Hematopoietic multipotent progenitor cell treated with erythropoietin and hydrocortisone succinate and interleukin-3 and kit ligand, for 15 days (in vitro differentiated cells): Measurements from ENCODE around the gene ABCB11.
A peak's percentile ranks its signal among the peaks of the same experiment; 100 is the strongest.

Experiments
- DNase-seq: peaks from one replicate; pipeline ENCODE4 v3.0.0-alpha.2; 2015; ENCODE audit warnings: low spot score

ABCB11 gene

GRCh38 chr2:169007356-169007755, 23.8 kb downstream of the ABCB11 start:
- DNase-seq: no peak

DNA sequence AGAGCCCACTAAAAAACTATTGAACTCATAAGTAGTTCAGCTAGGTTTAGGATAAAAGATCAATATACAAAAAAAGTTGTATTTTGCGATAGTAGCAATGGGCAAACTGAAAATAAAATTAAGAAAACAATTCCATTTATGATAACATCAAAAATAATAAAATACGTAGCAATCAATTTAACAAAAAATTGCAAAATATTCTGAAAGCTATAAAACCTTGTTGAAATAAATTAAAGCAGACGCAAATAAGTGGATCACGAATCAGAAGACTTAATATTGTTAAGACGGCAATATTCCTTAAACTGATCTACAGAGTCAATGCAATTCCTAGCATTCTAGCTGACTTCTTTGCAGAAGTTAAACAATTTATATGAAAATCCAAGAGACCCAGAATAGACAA, 24.5 kb downstream of the ABCB11 start:
- DNase-seq: no peak

DNA sequence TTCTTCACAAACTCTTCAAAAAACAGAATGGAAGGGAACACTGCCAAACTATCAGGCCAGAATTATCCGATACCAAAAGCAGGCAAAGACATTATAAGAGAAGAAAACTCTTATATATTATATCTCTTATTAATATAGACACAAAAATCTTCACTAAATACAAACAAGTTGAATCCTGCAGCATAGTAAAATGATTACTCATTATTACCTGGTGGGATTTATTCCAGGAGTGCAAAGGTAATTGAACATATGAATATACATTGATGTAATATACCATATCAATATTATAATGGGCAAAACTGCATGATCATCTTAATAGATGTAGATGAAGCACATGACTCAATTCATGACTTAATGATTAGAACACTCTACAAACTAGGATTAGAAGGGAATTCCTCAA, 25.1 kb downstream of the ABCB11 start:
- DNase-seq: no peak

DNA sequence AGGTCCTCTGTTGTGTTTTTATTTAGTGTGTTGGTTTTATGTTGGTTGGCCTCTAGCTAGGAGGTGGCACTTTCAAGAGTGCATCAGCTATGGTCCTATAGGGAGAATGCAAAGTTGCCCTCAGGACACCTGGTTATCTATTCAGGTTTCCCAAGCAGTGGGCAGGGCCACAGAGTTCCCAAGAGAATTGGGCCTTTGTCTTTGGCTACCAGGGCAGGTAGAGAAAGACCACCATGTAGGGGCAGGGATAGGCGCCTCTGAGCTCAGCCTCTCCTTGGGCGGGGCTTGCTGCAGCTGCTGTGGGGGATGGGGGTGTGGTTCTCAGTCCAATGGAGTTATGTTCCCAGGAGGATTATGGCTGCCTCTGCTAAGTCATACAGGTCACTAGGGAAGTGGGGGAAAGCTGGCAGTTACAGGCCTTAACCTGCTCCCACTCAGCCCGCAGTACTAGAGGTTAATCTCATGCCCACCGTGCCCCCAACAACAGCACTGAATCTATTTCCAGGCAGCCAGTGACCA, 26.0 kb downstream of the ABCB11 start:
- no peak for DNase-seq

GRCh38 chr2:169002161-169002738, 28.9 kb downstream of the ABCB11 start:
- DNase-seq: no peak

- no peak for DNase-seq
Measured at GRCh38 chr2:169001116-169001815, 29.9 kb downstream of the ABCB11 start.

DNA sequence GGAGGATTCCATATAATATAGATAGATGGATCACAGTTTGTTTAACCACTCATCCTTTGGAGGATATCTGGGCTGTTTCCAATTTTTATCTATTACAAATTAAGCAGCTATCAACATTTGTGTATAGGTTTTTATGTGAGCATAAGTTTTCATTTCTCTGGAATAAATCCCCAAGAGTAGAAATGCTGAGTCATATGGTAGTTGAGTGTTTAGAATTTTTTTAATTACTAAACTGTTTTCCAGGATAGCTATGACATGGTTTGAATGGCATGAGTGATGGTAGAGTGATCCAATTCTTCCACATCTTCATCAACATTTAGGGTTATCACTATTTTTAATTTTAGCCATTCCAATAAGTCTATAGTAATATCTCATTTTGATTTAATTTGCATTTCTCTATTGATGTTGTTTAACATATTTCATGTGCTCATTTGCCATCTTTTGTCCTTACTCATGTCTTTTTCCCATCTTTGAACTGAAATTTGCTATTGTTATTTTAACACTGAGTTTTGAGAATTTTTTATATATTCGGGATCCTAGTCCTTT, 31.4 kb downstream of the ABCB11 start:
- no peak for DNase-seq

DNA sequence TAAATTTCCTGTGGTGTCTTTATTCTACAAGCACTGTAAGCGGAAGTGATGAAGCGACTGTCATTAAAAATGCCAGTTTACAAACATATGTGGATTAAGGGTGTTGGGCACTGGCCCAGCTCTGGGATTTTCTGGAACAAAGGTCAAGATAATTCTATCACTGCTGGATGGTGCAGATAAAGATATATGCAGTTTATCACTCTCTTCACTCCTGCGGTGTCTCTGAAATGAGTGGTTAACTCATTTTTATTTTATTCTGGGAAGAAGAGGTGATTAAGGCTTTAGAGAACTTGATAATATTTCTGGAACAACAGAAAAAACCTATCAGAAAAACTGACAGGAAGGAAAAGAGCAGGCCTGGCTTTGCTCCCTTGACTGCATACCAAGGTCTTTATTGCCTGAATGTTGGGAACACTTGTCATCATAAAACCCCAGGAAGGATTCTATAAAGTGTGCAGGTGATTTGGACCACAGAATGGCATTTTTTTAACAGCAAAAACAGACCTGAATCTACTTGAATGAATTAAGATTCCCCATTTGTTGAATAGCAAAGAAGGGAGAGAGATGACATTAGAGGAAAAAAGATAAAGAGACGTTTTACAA, 32.4 kb downstream of the ABCB11 start:
- DNase-seq: no peak

DNA sequence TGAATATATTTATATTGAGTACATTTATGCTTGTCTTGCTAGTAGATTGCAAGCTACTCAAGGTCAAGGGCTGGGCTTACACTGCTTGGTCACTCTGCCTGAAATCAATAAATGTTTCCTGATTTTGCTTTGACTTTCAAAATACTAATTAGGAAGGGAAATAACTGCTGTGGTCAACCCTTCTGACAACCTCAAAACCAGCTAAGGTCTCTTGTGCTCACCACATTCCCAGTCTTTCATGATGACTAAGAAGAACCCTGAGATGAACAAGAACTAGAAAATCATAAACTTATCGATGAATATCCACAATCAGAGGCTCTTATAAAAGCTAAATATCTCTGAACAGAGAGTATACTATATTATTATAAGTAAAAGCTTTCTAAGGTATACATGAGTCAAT, 33.3 kb downstream of the ABCB11 start:
- no peak for DNase-seq

GRCh38 chr2:168997118-168997521, 34.0 kb downstream of the ABCB11 start:
- DNase-seq: no peak

GRCh38 chr2:168995744-168996143, 35.4 kb downstream of the ABCB11 start:
- DNase-seq: no peak

DNA sequence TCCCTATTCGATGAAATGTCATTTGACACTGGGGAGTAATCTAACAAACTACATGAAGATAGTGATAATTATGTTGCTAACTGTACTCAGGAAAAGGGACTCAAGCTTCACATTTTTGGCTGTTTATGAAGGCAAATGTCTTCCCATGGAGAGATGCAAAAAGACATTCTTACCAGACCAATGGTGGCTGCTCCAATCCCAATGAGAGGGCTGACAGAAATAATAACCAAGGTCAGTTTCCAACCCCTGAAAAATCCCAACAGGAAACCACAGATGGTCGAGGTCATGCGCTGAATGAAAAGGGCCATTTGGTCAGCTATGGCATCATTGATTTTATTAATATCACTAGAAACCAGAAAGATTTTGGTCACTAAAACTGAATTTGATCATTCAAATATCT, 37.6 kb downstream of the ABCB11 start:
- no peak for DNase-seq

- DNase-seq: no peak
Measured at GRCh38 chr2:168992591-168993349, 38.4 kb downstream of the ABCB11 start.

- no peak for DNase-seq
Measured at GRCh38 chr2:168992026-168992425, 39.1 kb downstream of the ABCB11 start.

DNA sequence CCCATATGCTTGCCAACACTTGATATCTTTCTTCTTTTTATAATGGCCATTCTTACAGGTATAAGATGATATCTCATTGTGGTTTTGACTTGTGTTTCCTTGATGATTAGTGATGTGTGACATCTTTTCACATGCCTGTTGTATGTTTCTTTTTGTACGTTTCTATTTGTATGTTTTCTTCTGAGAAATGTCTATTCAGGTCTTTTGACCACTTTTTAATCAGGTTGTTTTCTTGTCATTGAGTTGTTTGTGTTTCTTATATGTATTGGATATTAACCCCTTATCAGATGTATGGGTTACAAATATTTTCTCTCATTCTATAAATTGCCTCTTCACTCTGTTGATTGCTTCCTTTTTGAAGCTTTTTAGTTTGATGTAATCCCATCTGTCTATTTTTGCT, 42.4 kb downstream of the ABCB11 start:
- DNase-seq: no peak

DNA sequence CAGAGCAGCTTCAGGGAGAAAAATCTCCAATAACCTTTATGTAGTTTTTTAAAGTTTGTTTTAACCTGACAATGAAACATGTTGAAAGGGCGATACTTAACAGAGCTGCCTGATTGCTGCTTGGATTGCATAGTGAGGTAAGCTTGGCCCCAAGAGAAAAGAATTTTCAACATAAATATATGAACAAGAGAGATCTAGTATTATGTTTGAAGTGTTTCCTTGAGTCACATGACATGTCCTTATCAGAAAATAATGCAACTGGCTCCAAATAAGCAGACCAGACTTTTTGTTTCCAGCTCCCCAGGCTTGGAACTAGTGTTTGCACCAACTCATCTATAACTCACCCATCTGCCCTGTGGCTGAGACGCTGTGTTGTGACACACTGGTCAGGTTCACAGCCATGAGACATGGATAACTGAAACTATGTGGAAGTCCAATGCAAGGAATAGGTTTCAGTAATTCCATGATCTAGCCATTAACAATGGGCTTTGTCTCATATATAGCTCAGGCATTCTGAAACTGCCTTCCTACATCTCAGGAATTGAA, 44.7 kb downstream of the ABCB11 start:
- DNase-seq: no peak

GRCh38 chr2:168981651-168982050, 49.5 kb downstream of the ABCB11 start:
- DNase-seq: no peak

DNA sequence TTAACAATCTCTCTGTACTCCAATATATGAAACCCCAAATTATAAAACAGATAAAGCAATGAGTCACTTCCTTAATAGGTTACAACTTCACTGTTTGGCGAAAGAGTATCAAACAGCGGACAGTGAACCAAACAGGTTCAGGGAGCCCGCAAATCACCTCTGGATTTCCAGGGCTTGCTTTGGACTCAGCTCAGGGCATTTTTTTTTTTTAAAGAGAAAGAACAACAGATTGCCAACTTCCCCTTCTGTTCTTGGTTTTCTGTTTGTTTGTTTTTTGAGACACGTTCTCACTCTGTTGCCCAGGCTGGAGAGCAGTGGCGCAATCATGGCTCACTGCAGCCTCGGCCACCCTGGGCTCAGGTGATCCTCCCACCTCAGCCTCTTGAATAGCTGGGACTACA, 52.7 kb downstream of the ABCB11 start:
- no peak for DNase-seq

GRCh38 chr2:168977608-168978007, 53.5 kb downstream of the ABCB11 start:
- DNase-seq: no peak

DNA sequence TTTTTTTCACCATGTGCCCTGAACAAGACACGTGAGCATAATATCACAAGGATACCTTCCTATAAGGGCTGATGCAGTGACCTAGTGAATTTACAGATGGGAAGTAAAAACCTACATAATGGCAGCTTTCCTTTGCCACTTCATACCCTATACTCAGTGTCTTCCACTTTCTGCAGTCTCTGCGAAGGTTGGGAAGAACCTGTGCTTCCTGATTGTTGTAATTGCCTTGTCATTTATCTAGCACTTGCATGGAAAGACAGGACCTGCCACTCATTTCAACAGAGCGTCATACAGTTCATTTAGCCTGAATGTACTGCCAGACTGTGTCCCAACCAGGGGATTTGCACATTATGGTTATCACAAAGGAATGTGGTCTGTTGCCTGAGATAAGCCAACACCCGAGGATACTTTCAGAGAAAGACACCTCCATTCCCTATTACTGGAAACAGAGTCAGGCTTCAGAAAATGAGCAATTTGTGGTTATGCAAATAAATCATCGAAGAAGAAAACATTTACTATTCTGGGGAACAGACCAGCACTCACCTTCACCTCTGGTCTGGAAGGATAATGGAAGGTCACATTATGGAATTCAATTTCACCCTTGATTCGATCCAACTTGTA, 55.0 kb downstream of the ABCB11 start:
- peak; percentile 44 for DNase-seq

DNA sequence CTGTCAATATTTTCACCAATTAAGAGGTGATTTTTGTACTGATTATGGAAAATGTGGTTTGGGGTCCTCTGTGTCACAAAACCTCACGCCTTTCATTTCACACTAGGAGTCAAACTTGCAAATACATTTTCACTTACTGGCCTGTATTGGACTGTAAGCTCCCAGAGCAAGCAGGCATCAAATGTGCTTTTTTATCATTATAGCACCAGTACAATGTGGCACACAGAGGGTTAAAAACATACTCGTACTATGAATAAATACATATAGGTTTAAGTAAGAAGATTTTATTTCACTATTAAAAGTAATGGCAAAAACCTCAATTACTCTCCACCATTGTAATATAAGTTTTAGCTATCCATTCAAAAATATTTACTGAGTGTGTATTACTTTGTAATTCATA, 56.7 kb downstream of the ABCB11 start:
- no peak for DNase-seq

DNA sequence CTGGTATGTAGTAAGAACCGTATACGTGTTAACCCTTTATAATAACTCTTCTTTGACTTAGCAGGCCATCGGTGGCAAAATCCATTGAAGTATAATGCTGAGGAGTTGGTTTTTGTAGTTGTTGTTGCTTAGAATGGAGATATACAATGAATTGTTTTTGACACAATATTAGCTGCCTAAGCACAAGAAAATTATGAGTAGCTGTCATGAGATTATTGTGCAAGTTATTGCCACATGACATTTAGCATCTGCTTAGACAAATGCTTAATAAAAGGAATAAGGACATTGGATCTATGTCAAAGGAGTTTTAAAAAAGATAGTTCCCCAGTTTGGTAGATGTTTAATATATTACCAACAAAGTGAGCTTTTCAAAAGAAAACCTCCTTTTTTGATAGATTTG, 59.9 kb downstream of the ABCB11 start:
- DNase-seq: no peak
